GM12878 (cell line): ENCODE measurements around the gene CCDC191. TPM values are rescaled to one million over a fixed set of nuclear protein-coding genes. Genes with fewer than 3 reads are reported as not detected.

ENCODE experiments used
- ATAC-seq: fragments of 200-7000 bp; cut with Tn5 transposase; 3 replicates; pipeline ENCODE4 v1.9.1; 2020; ENCODE audit warnings: mild to moderate bottlenecking, moderate library complexity
- BruUV-seq: library from RNA; stranded (reverse); fragments of 400-500 nt; replicated peaks from 2 replicates; lab custom pipeline; 2021; lab: Mats Ljungman, UMichigan
- CTCF ChIA-PET: fragments of 300-600 bp; sonication (Branson Sonifier 250); formaldehyde crosslinking; extraction: SDS; loops from one replicate; lab custom pipeline; 2021; ENCODE audit warnings: inconsistent platforms; lab: Yijun Ruan, JAX
- POLR2A ChIA-PET: fragments of 350-600 bp; formaldehyde crosslinking; extraction: SDS; loops from one replicate; lab custom pipeline; 2021; ENCODE audit warnings: inconsistent platforms; lab: Charles Lee
- RAD21 ChIA-PET: fragments of 300-600 bp; sonication (Branson Sonifier 250); formaldehyde crosslinking; loops from one replicate; lab custom pipeline; 2023; ENCODE audit warnings: antibody characterized with exemption; ENCODE audit not compliant: unreplicated experiment; lab: Charles Lee
- SMC1A ChIA-PET: fragments of 300-600 bp; sonication (Branson Sonifier 250); formaldehyde crosslinking; loops from one replicate; lab custom pipeline; 2023; ENCODE audit not compliant: unreplicated experiment, uncharacterized antibody; lab: Charles Lee
- DNase-seq: peaks from one replicate; pipeline ENCODE4 v3.0.0-alpha.2; 2011; ENCODE audit warnings: low read depth, low spot score
- FAIRE-seq: peaks from 3 replicates; lab custom pipeline; 2011; peaks lifted over from hg19 to GRCh38; lab: Jason Lieb, UNC
- H2AFZ ChIP-seq: 2 replicates; pipeline ENCODE4 v1.6.0; 2011; ENCODE audit warnings: low read depth, low read length, control low read depth; ENCODE audit not compliant: control insufficient read depth
- H3K27ac ChIP-seq: 2 replicates; pipeline ENCODE4 v1.5.1; 2011; ENCODE audit warnings: control low read depth; ENCODE audit not compliant: control insufficient read depth, insufficient read depth
- H3K27me3 ChIP-seq, 2 experiments: replicated peaks in 1 of 2; 2 replicates each; pipeline versions ENCODE4 v1.6.0 to v1.6.1; 2011; ENCODE audit warnings: low read length in 1 of 2; ENCODE audit not compliant: control insufficient read depth in 2 of 2, insufficient read depth in 2 of 2
- H3K36me3 ChIP-seq, 2 experiments: 2 replicates each; pipeline ENCODE4 v1.5.1; 2011; ENCODE audit warnings: low read length in 1 of 2; ENCODE audit not compliant: control insufficient read depth in 2 of 2, insufficient read depth in 2 of 2
- H3K4me1 ChIP-seq: 2 replicates; pipeline ENCODE4 v1.6.1; 2011; ENCODE audit warnings: mild to moderate bottlenecking, low read length, moderate library complexity, mixed read lengths; ENCODE audit not compliant: control insufficient read depth, insufficient read depth
- H3K4me2 ChIP-seq: 2 replicates; pipeline ENCODE4 v1.6.0; 2011; ENCODE audit warnings: control low read depth; ENCODE audit not compliant: control insufficient read depth, insufficient read depth
- H3K4me3 ChIP-seq: fragments of 200-600 bp; sonication (generic); 2 replicates; pipeline ENCODE4 v1.5.1; 2016
- H3K79me2 ChIP-seq: 2 replicates; pipeline ENCODE4 v1.6.0; 2011; ENCODE audit warnings: low read length; ENCODE audit not compliant: control insufficient read depth, insufficient read depth
- H3K9ac ChIP-seq: 2 replicates; pipeline ENCODE4 v1.8.0; 2011; ENCODE audit warnings: low read length, control low read depth, mixed read lengths; ENCODE audit not compliant: control insufficient read depth, insufficient read depth
- H3K9me3 ChIP-seq: replicated peaks from 3 replicates; pipeline ENCODE4 v1.5.1; 2011; ENCODE audit warnings: mild to moderate bottlenecking, low read length; ENCODE audit not compliant: control insufficient read depth, insufficient read depth
- H4K20me1 ChIP-seq: 2 replicates; pipeline ENCODE4 v1.6.0; 2011; ENCODE audit not compliant: control insufficient read depth, insufficient read depth
- BCL3 ChIP-seq: IDR thresholded peaks from 2 replicates; pipeline ENCODE4 v1.6.1; 2011; ENCODE audit warnings: borderline replicate concordance, low read depth, mild to moderate bottlenecking, moderate library complexity, low read length; ENCODE audit not compliant: insufficient read depth, poor library complexity, severe bottlenecking
- CTCF ChIP-seq, 3 experiments: IDR thresholded peaks in 2 of 3; conservative IDR thresholded peaks in 1 of 3; 2 replicates each; pipeline ENCODE4 v1.5.1; 2011; ENCODE audit warnings: low read depth in 3 of 3, low read length in 3 of 3, mild to moderate bottlenecking in 3 of 3, control low read depth in 2 of 3, moderate library complexity in 2 of 3, inconsistent platforms in 1 of 3, mixed read lengths in 1 of 3; ENCODE audit not compliant: control insufficient read depth in 2 of 3, insufficient read depth in 1 of 3; ENCODE audit errors: extremely low read depth in 1 of 3
- HDAC6 ChIP-seq: fragments of 200-600 bp; sonication (generic); IDR thresholded peaks from one replicate; pipeline ENCODE4 v1.8.0; 2017; ENCODE audit warnings: antibody characterized with exemption; ENCODE audit not compliant: unreplicated experiment
- KLF5 ChIP-seq: fragments of 450-650 bp; IDR thresholded peaks from 2 replicates; pipeline ENCODE4 v1.6.1; 2014; ENCODE audit warnings: mild to moderate bottlenecking; ENCODE audit not compliant: partially characterized antibody
- MEF2B ChIP-seq: fragments of 450-650 bp; IDR thresholded peaks from 2 replicates; pipeline ENCODE4 v1.6.1; 2018; ENCODE audit warnings: mild to moderate bottlenecking, moderate library complexity; ENCODE audit not compliant: partially characterized antibody, poor library complexity, severe bottlenecking
- MYB ChIP-seq: fragments of 150-350 bp; IDR thresholded peaks from 2 replicates; pipeline ENCODE4 v1.6.1; 2014; ENCODE audit warnings: mild to moderate bottlenecking, low read depth, low read length, borderline replicate concordance
- NBN ChIP-seq: fragments of 450-650 bp; IDR thresholded peaks from 2 replicates; pipeline ENCODE4 v1.6.1; 2016
- NKRF ChIP-seq: fragments of 450-650 bp; conservative IDR thresholded peaks from 2 replicates; pipeline ENCODE4 v1.6.1; 2017; ENCODE audit warnings: mild to moderate bottlenecking, moderate library complexity
- NR2C2 ChIP-seq: IDR thresholded peaks from 2 replicates; pipeline ENCODE4 v1.6.1; 2011; ENCODE audit warnings: borderline replicate concordance, low read depth; ENCODE audit not compliant: control insufficient read depth, insufficient read length
- NR2F1 ChIP-seq: fragments of 450-650 bp; conservative IDR thresholded peaks from 2 replicates; pipeline ENCODE4 v1.6.1; 2017; ENCODE audit warnings: mild to moderate bottlenecking
- PAX5 ChIP-seq: IDR thresholded peaks from 2 replicates; pipeline ENCODE4 v1.6.1; 2011; ENCODE audit warnings: low read depth, low read length, borderline replicate concordance
- RAD21 ChIP-seq: IDR thresholded peaks from 2 replicates; pipeline ENCODE4 v1.6.1; 2011; ENCODE audit warnings: mild to moderate bottlenecking, low read depth, low read length, moderate library complexity; ENCODE audit not compliant: insufficient read depth
- RCOR1 ChIP-seq: conservative IDR thresholded peaks from 2 replicates; pipeline ENCODE4 v1.6.1; 2012; ENCODE audit warnings: low read depth, low read length, improper control_type of control experiment
- SIX5 ChIP-seq: IDR thresholded peaks from 2 replicates; pipeline ENCODE4 v1.6.1; 2011; ENCODE audit warnings: mild to moderate bottlenecking, low read depth, low read length, moderate library complexity; ENCODE audit not compliant: severe bottlenecking
- TCF12 ChIP-seq: IDR thresholded peaks from 2 replicates; pipeline ENCODE4 v1.6.1; 2011; ENCODE audit warnings: low read depth, mild to moderate bottlenecking, low read length
- TCF3 ChIP-seq: IDR thresholded peaks from 2 replicates; pipeline ENCODE4 v1.6.1; 2012; ENCODE audit warnings: low read depth, mild to moderate bottlenecking, low read length, borderline replicate concordance; ENCODE audit not compliant: insufficient read depth
- WGBS: methylation state at CpG from one replicate; pipeline ENCODE4 v1.1.6; 2016; ENCODE audit warnings: low lambda C conversion rate; ENCODE audit not compliant: insufficient replicate concordance, insufficient coverage; ENCODE audit errors: missing lambda C conversion rate; 5-methylcytosine and 5-hydroxymethylcytosine counted together
- in situ Hi-C: fragments of 300-500 bp; cut with MboI; formaldehyde crosslinking; loops from 9 replicates; pipeline ENCODE4 v1.14.3; 2018; ENCODE audit warnings: mixed read lengths
- intact Hi-C: fragments of 100-400 bp; cut with micrococcal nuclease; formaldehyde crosslinking; loops from one replicate; pipeline ENCODE4 v1.14.2; 2022; ENCODE audit not compliant: unreplicated experiment
- polyA plus RNA-seq, 11 experiments: library from polyadenylated mRNA; depleted of rRNA in 4 of 11; unstranded in 6 of 11; stranded (reverse) in 5 of 11; fragments of >200 nt; fragmentation: Nextera tagmentation in 4 of 11; fragmentation: Illumina TruSeq in 1 of 11; extraction: Ambion mirVana in 4 of 11; extraction: Trizol in 1 of 11; gene quantifications; 1 replicate in 1 of 11; 2 replicates in 10 of 11; pipeline versions ENCODE4 v1.2.1 to v1.2.3, GENCODE V29; 2011 to 2016; ENCODE audit warnings: inconsistent platforms in 2 of 11, missing spikeins in 2 of 11, low read depth in 1 of 11
- total RNA-seq, 4 experiments: library from RNA; depleted of rRNA in 3 of 4; stranded (reverse); fragments of >200 nt in 3 of 4; fragmentation: Illumina TruSeq in 1 of 4; extraction: Trizol in 1 of 4; gene quantifications; 2 replicates each; pipeline versions ENCODE4 v1.2.1 to v1.2.3, GENCODE V29; 2013 to 2021
- TF ChIP-seq, protein P1 (sequence below): IDR thresholded peaks from 2 replicates; pipeline ENCODE4 v1.6.1; 2012; ENCODE audit warnings: low read depth, low read length, improper control_type of control experiment

CCDC191 gene
- total and polyA plus RNA-seq, 10 of the 15 experiments (the other 5 are each of a cell fraction or from before 2014, with no cell fraction given) = 1.2 to 2.9 (median 1.7) TPM

GRCh38 chr3:114005481-114005880 is 50.8 kb downstream of the CCDC191 start:
- H3K4me1 ChIP-seq = no peaks in the 10 kb centered on the region
- POLR2A ChIA-PET = interaction anchor here (0.5 kb wide), 1 partner anchor 131 kb away, joined by 3 read pairs; no protein-coding TSS in a partner anchor
- peak; percentile 7 to 21 (median 9); a peak in 4 of 6 replicates for TF ChIP-seq CTCF (IDR thresholded peaks at IDR 0.05 in 2 of 3, conservative IDR thresholded peaks at IDR 0.05 in 1 of 3; ENCODE audit: control insufficient read depth in 2 of 3, extremely low read depth in 1 of 3, insufficient read depth in 1 of 3, low read depth in 3 of 3, low read length in 3 of 3)
- no peak for TF ChIP-seq NKRF
- TF ChIP-seq MEF2B = no peak
- TF ChIP-seq, protein P1, sequence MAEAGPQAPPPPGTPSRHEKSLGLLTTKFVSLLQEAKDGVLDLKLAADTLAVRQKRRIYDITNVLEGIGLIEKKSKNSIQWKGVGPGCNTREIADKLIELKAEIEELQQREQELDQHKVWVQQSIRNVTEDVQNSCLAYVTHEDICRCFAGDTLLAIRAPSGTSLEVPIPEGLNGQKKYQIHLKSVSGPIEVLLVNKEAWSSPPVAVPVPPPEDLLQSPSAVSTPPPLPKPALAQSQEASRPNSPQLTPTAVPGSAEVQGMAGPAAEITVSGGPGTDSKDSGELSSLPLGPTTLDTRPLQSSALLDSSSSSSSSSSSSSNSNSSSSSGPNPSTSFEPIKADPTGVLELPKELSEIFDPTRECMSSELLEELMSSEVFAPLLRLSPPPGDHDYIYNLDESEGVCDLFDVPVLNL = no peak
- no peak for TF ChIP-seq HDAC6
- TF ChIP-seq NBN = no peak
- no peak for TF ChIP-seq NR2F1
- TF ChIP-seq MYB = no peak
- TF ChIP-seq BCL3 = no peak
- TF ChIP-seq PAX5 = peak; percentile 83; the same call in 1 of the 2 replicates
- TF ChIP-seq RAD21 = 0 out of 2 replicates have a peak, but pooled peaks have one; percentile 12
- TF ChIP-seq TCF3 = peak; percentile 56; the same call in 1 of the 2 replicates
- no peak for TF ChIP-seq NR2C2
- no peak for TF ChIP-seq KLF5
- TF ChIP-seq RCOR1 = no peak
- TF ChIP-seq TCF12 = peak; percentile 73; the same call in 1 of the 2 replicates
- no peak for TF ChIP-seq SIX5

More at GRCh38 chr3:114005481-114005880, 50.8 kb downstream of the CCDC191 start:
- FAIRE-seq = peak; percentile 72
- H3K36me3 ChIP-seq = no peaks in the 10 kb centered on the region
- 19% methylated on average over 5 of the region's 5 CpGs for WGBS
- no peak overlapping the region for H3K4me3 ChIP-seq
- in situ Hi-C loops (no loop called here), intact Hi-C loops (no loop called here)
- ChIA-PET SMC1A (interaction anchor here (1.2 to 1.6 kb wide), 2 partner anchors 58 to 413 kb away, joined by 3 to 4 read pairs; no protein-coding TSS in a partner anchor), RAD21 (interaction anchor here (0.8 kb wide), 1 partner anchor 208 kb away, joined by 3 read pairs; no protein-coding TSS in a partner anchor), CTCF (interaction anchor here (1.0 to 2.9 kb wide), 7 partner anchors 10 to 151 kb away, joined by 3 to 13 read pairs (median 3); no protein-coding TSS in a partner anchor)
- H3K9me3 ChIP-seq = peaks cover 9% of the 10 kb centered on the region; the same call in 2 of the 3 replicates
- no peaks in the 10 kb centered on the region for H3K27me3 ChIP-seq
- no peak overlapping the region for H3K9ac ChIP-seq
- ATAC-seq = peak; percentile 94
- H3K27ac ChIP-seq = no peak overlapping the region
- no peak overlapping the region for H3K4me2 ChIP-seq
- BruUV-seq = no TSS peak
- peak; percentile 35 for DNase-seq
- no peaks in the 10 kb centered on the region for H4K20me1 ChIP-seq
- no peaks in the 10 kb centered on the region for H3K79me2 ChIP-seq
- H2AFZ ChIP-seq = no peak overlapping the region
